Nephron (organoid): ENCODE measurements around the gene ALAS1.
A peak's percentile ranks its signal among the peaks of the same experiment; 100 is the strongest.
"Not testable (repeated sequence)": the region's sequence is repeated elsewhere in the genome, so short reads cannot be mapped to it uniquely, and the experiment has no call there.

Experiments used
- H3K27ac Mint-ChIP-seq, 3 experiments: 2 replicates each; pipeline ENCODE4 v1.8.0; 2020; ENCODE audit warnings: mixed read lengths in 3 of 3, mild to moderate bottlenecking in 2 of 3, moderate library complexity in 1 of 3
- H3K27me3 Mint-ChIP-seq: 2 replicates; pipeline ENCODE4 v1.8.0; 2021; ENCODE audit warnings: low read depth, mild to moderate bottlenecking, moderate library complexity, mixed read lengths
- H3K36me3 Mint-ChIP-seq: 2 replicates; pipeline ENCODE4 v1.8.0; 2020; ENCODE audit warnings: low read depth, mixed read lengths
- H3K4me1 Mint-ChIP-seq: 2 replicates; pipeline ENCODE4 v1.8.0; 2020; ENCODE audit warnings: mixed read lengths
- H3K4me3 Mint-ChIP-seq, 3 experiments: 2 replicates each; pipeline ENCODE4 v1.8.0; 2020; ENCODE audit warnings: mild to moderate bottlenecking in 3 of 3, mixed read lengths in 3 of 3, moderate library complexity in 2 of 3
- H3K9me3 Mint-ChIP-seq: 2 replicates; pipeline ENCODE4 v1.8.0; 2020; ENCODE audit warnings: mixed read lengths
- TF ChIP-seq, protein P1 (sequence below), 3 experiments: fragments of 200-600 bp; sonication (generic); IDR thresholded peaks; one replicate each; pipeline ENCODE4 v1.5.0; 2021; ENCODE audit warnings: antibody characterized with exemption in 3 of 3; ENCODE audit not compliant: unreplicated experiment in 3 of 3

ALAS1 gene

DNA sequence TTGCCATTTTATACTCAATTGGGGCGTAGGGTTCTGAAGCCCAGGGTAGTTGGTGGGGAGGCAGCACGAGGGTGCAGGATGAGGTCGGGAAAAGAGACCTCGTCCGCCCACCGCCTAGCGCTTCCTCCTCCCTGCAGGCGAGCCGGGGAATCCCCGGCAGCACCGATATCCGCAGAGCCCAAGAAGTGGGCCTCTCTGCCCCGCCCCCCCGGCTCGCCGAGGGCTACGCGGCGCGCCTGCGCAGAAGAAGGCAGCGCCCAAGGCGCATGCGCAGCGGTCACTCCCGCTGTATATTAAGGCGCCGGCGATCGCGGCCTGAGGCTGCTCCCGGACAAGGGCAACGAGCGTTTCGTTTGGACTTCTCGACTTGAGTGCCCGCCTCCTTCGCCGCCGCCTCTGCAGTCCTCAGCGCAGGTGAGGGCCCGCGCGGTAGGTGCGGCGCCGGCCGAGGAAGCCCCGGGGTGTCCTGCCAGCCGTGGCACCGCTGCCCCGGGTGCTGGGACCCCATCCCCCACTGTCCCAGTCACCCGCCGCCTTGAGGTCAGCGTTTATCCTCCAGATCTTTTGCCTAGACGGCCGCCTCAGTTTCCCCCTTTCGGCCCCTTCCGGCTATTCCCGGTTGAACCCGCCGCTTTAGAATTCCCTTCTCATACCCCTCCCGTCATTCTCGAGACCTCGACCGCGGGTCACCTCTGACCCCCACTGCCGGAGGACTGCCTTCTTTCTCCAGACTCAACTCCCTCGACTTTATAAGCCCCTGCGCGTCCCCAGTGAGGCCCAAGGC is at the start of gene ALAS1:
TSS of gene ALAS1 (plus strand) at position 319 of the 784 bp plus-strand sequence. CDS start 1,082 bp downstream, outside the sequence.
- H3K4me3 Mint-ChIP-seq: peak within 1 kb of the TSS; percentile 98 to 99 (median 98)
- H3K36me3 Mint-ChIP-seq: peaks cover 29% of the 10 kb centered on the region
- peak within 1 kb of the TSS; percentile 92 to 98 (median 96) for H3K27ac Mint-ChIP-seq
- H3K9me3 Mint-ChIP-seq: no peaks in the 10 kb centered on the region
- peaks cover 3% of the 10 kb centered on the region for H3K27me3 Mint-ChIP-seq
- H3K4me1 Mint-ChIP-seq: peaks cover 50% of the 10 kb centered on the region
- TF ChIP-seq, protein P1, sequence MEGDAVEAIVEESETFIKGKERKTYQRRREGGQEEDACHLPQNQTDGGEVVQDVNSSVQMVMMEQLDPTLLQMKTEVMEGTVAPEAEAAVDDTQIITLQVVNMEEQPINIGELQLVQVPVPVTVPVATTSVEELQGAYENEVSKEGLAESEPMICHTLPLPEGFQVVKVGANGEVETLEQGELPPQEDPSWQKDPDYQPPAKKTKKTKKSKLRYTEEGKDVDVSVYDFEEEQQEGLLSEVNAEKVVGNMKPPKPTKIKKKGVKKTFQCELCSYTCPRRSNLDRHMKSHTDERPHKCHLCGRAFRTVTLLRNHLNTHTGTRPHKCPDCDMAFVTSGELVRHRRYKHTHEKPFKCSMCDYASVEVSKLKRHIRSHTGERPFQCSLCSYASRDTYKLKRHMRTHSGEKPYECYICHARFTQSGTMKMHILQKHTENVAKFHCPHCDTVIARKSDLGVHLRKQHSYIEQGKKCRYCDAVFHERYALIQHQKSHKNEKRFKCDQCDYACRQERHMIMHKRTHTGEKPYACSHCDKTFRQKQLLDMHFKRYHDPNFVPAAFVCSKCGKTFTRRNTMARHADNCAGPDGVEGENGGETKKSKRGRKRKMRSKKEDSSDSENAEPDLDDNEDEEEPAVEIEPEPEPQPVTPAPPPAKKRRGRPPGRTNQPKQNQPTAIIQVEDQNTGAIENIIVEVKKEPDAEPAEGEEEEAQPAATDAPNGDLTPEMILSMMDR (IDR thresholded peaks at IDR 0.05; ENCODE audit: unreplicated experiment in 3 of 3): peak; percentile 25 to 32 (median 26)

DNA sequence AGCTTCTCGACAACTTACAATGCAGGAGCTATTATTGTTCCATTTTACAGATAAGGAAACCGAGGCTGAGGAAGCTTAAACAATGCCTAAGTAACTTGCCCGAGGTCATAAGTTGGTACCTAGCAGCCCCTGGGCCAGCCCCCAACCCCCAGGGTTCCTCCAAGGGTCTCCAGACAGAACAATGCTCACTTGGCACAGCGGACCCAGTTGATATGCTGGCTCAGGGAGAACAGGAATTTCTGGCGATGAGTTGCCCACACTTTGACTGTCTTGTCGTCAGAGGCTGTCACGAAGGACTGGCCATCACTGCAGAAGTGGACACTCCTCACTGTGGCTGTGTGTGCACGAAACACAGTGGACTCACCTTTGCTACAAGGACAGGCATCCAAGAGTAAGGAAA is 48.9 kb upstream of the ALAS1 start:
- no peak overlapping the region for H3K4me3 Mint-ChIP-seq
- no peak overlapping the region for H3K27ac Mint-ChIP-seq
- H3K4me1 Mint-ChIP-seq: peaks cover 12% of the 10 kb centered on the region
- H3K9me3 Mint-ChIP-seq: no peaks in the 10 kb centered on the region
- TF ChIP-seq, protein P1 (IDR thresholded peaks at IDR 0.05; ENCODE audit: unreplicated experiment in 3 of 3): no peak
- H3K27me3 Mint-ChIP-seq: no peaks in the 10 kb centered on the region
- no peaks in the 10 kb centered on the region for H3K36me3 Mint-ChIP-seq

DNA sequence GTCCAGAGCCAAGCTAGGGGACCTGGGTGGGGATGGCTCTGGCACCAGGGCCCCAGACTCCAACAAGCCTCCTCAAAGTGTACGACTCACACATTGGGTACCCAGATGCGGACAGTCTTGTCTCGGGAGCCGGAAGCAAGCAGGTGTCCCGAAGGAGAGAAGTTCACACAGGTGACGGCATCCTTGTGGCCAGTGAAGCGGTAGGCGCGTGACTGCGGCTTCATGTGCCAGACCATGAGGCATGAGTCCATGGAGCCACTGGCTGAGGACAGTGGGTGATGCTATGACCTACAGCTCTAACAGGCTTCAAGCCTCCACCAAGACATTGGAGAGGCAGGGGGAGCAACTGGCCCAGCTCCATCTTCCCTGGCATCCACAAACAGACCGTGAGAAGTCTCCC is 48.2 kb upstream of the ALAS1 start:
- Mint-ChIP-seq H3K4me3 (no peak overlapping the region), H3K27me3 (no peaks in the 10 kb centered on the region), H3K4me1 (peaks cover 14% of the 10 kb centered on the region), H3K36me3 (no peaks in the 10 kb centered on the region), H3K27ac (no peak overlapping the region), H3K9me3 (no peaks in the 10 kb centered on the region)
- TF ChIP-seq, protein P1 (IDR thresholded peaks at IDR 0.05; ENCODE audit: unreplicated experiment in 3 of 3): no peak

DNA sequence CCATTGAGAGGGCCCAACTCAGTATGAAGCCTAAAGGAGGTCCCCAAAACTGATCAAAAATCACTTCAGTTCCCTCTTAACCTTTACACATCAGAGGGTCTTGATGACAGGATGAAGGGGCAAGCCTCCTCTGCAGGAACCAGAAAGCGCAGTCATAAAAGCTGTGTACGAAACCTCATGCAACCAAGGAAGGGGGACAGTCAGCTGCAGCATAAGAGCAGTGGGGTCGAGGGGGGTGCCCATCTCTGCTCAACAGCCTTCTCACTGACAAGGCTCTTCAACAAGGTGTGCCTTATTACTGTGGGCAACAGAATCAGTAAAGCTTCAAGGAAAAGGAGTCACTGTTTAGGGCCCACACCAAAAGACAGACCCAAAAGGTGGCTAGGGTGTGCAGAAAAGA is 47.6 kb upstream of the ALAS1 start:
- Mint-ChIP-seq H3K27me3 (no peaks in the 10 kb centered on the region), H3K4me3 (no peak overlapping the region), H3K4me1 (peaks cover 16% of the 10 kb centered on the region), H3K9me3 (no peaks in the 10 kb centered on the region), H3K27ac (no peak overlapping the region), H3K36me3 (no peaks in the 10 kb centered on the region)
- TF ChIP-seq, protein P1 (IDR thresholded peaks at IDR 0.05; ENCODE audit: unreplicated experiment in 3 of 3): no peak

DNA sequence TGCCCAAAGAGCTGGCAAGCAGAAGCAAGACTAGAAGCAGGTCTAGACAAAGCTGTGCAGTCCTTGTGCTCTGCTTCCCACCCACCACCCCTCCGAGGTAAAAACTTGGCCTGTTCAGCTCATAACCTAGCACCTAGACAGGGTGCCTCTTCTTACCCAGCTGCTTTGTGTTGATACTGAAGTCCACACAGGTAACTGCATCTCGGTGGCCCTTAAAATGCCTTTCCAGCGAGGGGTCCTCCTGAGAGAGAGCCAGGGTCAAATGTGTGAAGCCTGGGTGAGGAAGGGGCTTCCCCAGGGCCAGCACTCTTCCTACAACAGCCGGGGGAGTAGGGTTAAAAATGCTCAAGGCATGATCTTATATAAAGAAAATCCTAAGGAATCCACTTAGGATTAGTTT is 47.1 kb upstream of the ALAS1 start:
- TF ChIP-seq, protein P1 (IDR thresholded peaks at IDR 0.05; ENCODE audit: unreplicated experiment in 3 of 3): no peak
- peaks cover 16% of the 10 kb centered on the region for H3K4me1 Mint-ChIP-seq
- H3K9me3 Mint-ChIP-seq: no peaks in the 10 kb centered on the region
- no peaks in the 10 kb centered on the region for H3K27me3 Mint-ChIP-seq
- H3K4me3 Mint-ChIP-seq: no peak overlapping the region
- H3K36me3 Mint-ChIP-seq: no peaks in the 10 kb centered on the region
- no peak overlapping the region for H3K27ac Mint-ChIP-seq

DNA sequence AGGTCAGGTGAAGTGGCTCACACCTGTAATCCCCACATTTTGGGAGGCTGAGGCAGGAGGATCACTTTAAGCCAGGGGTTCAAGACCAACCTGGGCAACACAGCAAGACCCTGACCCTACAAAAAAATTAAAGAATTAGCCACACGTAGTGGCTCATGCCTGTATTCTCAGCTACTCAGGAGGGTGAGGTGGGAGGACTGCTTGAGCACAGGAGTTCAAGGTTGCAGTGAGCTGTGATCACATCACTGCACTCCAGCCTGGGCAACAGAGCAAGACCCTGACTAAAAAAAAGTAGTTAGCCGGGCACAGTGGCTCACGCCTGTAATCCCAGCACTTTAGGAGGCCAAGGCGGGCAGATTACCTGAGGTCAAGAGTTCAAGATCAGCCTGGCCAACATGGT is 46.0 kb upstream of the ALAS1 start:
- not testable (repeated sequence) for H3K9me3 Mint-ChIP-seq, H3K27me3 Mint-ChIP-seq, H3K27ac Mint-ChIP-seq, H3K36me3 Mint-ChIP-seq
- peaks cover 16% of the 10 kb centered on the region for H3K4me1 Mint-ChIP-seq
- H3K4me3 Mint-ChIP-seq: peak overlapping the region in 2 of 3 experiments; percentile 19 to 36
